ENCODE measurements around the gene SLFN11.
A peak's percentile ranks its signal among the peaks of the same experiment; 100 is the strongest.
"Not testable (repeated sequence)": the region's sequence is repeated elsewhere in the genome, so short reads cannot be mapped to it uniquely, and the experiment has no call there.

SLFN11 gene, protein sequence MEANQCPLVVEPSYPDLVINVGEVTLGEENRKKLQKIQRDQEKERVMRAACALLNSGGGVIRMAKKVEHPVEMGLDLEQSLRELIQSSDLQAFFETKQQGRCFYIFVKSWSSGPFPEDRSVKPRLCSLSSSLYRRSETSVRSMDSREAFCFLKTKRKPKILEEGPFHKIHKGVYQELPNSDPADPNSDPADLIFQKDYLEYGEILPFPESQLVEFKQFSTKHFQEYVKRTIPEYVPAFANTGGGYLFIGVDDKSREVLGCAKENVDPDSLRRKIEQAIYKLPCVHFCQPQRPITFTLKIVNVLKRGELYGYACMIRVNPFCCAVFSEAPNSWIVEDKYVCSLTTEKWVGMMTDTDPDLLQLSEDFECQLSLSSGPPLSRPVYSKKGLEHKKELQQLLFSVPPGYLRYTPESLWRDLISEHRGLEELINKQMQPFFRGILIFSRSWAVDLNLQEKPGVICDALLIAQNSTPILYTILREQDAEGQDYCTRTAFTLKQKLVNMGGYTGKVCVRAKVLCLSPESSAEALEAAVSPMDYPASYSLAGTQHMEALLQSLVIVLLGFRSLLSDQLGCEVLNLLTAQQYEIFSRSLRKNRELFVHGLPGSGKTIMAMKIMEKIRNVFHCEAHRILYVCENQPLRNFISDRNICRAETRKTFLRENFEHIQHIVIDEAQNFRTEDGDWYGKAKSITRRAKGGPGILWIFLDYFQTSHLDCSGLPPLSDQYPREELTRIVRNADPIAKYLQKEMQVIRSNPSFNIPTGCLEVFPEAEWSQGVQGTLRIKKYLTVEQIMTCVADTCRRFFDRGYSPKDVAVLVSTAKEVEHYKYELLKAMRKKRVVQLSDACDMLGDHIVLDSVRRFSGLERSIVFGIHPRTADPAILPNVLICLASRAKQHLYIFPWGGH

GRCh38 chr17:35373534-35373983 is at the start of gene SLFN11:
TSS of gene SLFN11 (minus strand) at chr17:35373621. CDS start at chr17:35363807, 9,814 bp downstream.
- peak within 1 kb of the TSS; percentile 63 for H3K4me3 ChIP-seq (ENCODE audit: low read depth, low read length)
- peak; percentile 86 for DNase-seq (ENCODE audit: low read depth)

DNA sequence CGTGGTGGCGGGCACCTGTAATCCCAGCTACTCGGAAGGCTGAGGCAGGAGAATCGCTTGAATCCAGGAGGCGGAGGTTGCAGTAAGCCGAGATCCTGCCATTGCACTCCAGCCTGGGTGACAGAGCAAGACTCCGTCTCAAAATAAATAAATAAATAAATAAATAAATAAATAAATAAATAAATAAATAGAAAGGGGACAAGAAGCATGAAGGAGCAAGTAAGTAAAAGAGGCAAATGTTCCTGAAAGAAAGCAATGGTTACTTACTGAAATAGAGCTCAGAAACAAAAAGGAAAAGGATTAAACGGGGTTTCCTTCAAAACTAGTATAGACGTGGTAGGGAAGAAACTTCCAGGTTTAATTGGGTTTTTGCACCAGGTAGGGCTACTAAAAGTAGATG is 47.6 kb upstream of the SLFN11 start:
- not testable (repeated sequence) for H3K4me3 ChIP-seq (ENCODE audit: low read depth, low read length); DNase-seq (ENCODE audit: low read depth)

GRCh38 chr17:35416659-35417058 is 43.2 kb upstream of the SLFN11 start:
- no peak for DNase-seq (ENCODE audit: low read depth)
- no peak overlapping the region for H3K4me3 ChIP-seq (ENCODE audit: low read depth, low read length)

DNA sequence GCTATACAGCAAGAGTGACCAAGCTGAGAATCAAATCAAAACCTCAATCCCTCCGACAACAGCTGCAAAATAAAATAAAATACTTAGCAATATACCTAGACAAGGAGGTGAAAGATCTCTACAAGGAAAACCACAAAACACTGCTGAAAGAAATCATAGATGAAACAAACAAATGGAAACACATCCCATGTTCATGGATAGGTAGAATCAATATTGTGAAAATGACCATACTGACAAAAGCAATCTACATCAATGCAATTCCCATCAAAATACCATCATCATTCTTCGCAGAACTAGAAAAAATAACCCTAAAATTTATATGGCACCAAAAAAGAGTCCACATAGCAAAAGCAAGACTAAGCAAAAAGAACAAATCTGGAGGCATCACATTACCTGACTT is 41.3 kb upstream of the SLFN11 start:
- not testable (repeated sequence) for H3K4me3 ChIP-seq (ENCODE audit: low read depth, low read length); DNase-seq (ENCODE audit: low read depth)

DNA sequence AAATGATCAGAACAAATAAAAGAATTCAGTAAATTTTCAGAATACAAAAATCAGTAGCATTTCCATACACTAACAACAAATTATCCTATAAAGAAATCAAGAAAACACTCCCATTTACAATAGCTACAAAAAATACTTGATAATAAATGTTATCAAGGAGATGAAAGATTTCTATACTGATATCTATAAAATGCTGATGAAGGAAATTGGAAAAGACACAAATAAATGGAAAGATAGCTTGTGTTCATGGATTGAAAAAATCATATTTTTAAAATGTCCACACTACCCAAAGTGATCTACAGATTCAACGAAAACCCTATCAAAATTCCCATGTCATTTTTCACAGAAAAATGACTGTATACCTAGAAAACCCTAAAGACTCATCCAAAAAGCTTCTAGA is 40.8 kb upstream of the SLFN11 start:
- DNase-seq (ENCODE audit: low read depth): no peak
- no peak overlapping the region for H3K4me3 ChIP-seq (ENCODE audit: low read depth, low read length)

GRCh38 chr17:35407531-35407930 is 34.1 kb upstream of the SLFN11 start:
- no peak overlapping the region for H3K4me3 ChIP-seq (ENCODE audit: low read depth, low read length)
- no peak for DNase-seq (ENCODE audit: low read depth)

DNA sequence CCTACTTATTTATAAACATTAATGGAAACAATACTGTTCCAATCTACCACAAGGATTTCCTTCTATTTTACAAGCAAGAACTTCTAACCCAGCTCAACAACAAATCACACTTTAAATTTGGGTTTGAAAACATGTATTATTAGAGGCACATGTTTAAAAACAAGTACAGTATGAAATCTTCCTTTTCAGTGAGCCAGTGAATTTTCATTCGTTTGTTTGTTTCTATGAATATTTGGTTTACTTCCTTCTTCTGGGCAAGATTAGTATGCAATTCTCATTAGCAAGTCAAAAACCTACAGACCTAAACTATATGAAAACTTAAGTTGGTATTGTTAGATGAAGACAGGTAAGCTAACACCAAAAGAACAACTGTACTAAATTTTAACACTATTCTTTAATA is 33.1 kb upstream of the SLFN11 start:
- DNase-seq (ENCODE audit: low read depth): no peak
- H3K4me3 ChIP-seq (ENCODE audit: low read depth, low read length): no peak overlapping the region

DNA sequence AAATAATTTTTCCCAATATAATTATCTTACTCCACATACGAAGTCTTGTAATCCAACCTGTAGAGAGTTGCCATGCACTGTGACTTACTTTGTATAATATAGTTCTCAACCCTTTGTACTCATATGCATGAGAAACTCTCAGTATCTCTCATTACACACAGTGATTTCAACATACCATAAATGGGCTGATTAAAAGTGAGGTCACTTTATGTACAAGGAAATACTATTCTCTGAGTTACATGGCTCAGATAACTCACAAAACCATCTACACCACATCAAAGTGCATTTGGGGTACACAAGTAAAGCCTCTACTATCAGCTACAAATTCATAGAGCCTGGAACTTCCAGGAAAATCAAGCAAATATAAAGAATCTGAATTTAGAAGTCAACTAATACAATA is 30.9 kb upstream of the SLFN11 start:
- DNase-seq (ENCODE audit: low read depth): peak; percentile 4
- no peak overlapping the region for H3K4me3 ChIP-seq (ENCODE audit: low read depth, low read length)

GRCh38 chr17:35393783-35394182 is 20.4 kb upstream of the SLFN11 start:
- DNase-seq (ENCODE audit: low read depth); H3K4me3 ChIP-seq (ENCODE audit: low read depth, low read length): not testable (repeated sequence)

DNA sequence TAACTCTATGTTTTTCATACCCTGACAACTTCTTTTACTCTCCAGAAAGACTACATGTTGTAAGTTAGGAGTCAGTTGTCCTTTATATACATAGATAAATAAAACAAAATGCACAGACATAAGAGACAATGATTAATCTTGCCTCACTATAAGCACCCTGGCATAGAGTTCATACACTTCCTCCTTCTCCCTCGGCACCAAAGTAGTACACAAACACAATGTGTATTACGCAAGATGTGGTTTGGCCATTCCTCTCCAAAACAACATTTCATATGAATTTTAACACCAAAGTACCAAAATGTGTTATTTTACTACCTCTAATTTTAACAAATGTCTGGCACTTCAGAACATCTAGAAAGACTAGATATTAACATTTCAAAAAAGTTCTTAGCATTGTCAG is 17.2 kb upstream of the SLFN11 start:
- no peak for DNase-seq (ENCODE audit: low read depth)
- no peak overlapping the region for H3K4me3 ChIP-seq (ENCODE audit: low read depth, low read length)

DNA sequence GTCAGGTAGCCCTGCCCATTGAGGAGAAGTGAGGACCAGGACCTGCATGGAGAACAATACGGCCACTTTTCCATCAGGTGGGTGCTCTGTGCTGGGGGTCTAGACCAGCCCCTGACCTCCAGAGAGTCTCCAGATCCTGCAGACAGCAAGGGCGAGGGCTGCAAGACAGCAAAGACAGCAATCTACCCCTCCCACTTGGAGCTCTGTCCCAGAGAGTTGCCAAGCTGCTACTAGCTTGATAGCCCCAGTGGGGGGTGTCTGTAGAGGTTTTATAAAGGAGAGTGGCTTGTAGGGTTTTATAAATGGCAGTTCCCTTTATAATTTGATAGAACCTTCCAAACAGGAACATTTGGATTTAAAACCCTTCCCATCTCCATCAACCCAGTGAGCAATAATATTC is 16.7 kb upstream of the SLFN11 start:
- no peak for DNase-seq (ENCODE audit: low read depth)
- H3K4me3 ChIP-seq (ENCODE audit: low read depth, low read length): no peak overlapping the region

DNA sequence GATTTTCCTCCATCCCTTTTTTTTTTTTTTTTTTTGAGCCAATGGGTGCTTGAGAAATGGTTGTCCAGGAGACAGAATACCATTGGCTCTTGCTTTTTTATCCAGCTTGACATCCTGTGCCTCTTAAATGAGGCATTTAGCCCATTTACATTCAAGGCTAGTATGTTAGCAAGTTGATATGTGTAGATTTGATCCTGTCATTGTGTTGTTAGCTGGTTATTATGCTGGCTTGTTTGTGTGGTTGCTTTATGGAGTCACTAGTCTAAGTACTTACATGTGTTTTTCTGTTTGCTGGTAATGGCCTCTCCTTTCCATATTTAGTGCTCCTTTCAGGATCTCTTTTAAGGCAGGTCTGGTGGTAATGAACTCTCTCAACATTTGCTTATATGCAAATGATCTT is 14.1 kb upstream of the SLFN11 start:
- no peak overlapping the region for H3K4me3 ChIP-seq (ENCODE audit: low read depth, low read length)
- no peak for DNase-seq (ENCODE audit: low read depth)

DNA sequence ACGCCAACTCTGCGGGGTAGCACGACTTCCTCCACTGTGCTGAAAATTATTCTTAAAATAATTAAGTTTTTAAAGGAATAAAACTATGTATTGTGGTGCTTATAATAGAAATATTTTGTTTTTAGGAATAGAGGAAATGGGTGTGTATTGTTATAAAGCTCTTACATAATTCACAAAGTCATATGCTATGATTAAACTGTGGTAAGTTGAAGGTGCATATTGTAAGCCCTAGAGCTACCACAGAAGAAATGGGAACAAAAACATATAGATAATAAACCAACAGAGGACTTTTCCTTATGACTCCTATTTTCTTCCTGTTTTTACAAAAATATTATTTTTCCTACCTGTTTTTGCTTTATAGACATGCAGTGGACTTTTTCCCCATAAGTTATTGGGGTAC is 4.3 kb upstream of the SLFN11 start:
- no peak for DNase-seq (ENCODE audit: low read depth)

DNA sequence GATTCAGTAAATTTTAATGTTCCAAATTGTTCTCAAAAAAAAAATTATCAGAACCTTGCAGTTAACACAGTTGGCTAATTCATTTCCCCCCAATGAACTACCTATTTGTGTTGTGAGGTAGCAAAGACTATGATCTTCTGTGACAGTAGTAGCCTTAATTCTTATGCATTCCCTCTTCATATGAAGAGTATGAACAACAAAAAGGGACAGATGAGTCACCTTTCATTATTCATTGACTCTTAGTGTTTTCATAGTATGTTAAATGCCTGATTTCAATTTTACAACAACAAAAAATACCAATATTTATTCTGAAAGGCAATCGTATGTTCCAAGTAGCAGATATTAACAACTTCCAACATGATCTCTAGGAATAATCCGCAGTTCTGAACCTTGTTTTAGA is 3.6 kb upstream of the SLFN11 start:
- DNase-seq (ENCODE audit: low read depth): no peak

More for the DNA sequence above, 4.3 kb upstream of the SLFN11 start:
- H3K4me3 ChIP-seq (ENCODE audit: low read depth, low read length): no peak overlapping the region

DNA sequence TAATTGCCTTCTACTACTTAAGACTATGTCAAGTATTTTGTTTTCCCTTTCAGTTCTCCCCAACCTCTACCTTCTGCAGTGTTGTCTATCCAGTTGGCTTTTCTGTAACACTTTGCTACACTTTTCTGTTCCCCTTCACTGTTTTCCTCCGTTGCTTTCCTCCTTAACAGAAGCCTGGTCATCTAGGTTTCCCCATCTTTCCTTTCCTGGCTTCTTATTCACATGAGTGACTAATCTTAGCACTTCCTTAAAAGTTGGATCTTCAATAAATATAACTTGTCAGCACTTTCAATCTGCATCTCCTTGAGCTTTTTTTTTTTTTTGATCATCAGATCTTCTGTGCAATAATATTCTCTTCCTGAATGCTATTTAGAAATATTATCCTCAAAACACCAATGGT is 2.8 kb upstream of the SLFN11 start:
- peak; percentile 43 for DNase-seq (ENCODE audit: low read depth)
- no peak overlapping the region for H3K4me3 ChIP-seq (ENCODE audit: low read depth, low read length)

More for the DNA sequence above, 3.6 kb upstream of the SLFN11 start:
- no peak overlapping the region for H3K4me3 ChIP-seq (ENCODE audit: low read depth, low read length)

DNA sequence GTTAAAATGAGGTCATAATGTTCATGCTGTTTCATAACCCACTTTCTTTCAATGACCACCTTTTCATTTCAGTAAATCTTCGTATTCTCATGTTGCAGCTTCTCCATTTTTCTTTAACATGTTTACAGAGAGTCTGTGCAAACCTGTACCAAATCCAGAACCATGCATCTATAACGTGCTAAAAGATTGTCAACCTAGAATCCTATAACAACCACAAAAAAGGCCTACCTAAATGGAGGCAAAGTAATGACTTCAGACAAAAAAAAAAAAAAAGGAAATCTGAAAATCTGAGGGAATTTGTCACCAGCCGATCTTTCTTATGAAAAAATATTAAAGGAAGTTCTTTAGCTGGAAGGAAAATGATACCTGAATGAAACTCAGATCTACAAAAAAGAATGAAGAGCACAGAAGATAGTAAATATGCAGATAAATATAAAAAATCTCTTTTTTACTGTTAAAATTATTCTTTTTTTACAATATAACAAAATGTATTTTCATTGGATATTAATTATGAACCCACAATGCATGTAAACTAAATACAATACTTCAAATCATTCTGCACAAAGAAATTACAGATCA is 1.4 kb upstream of the SLFN11 start:
- no peak for DNase-seq (ENCODE audit: low read depth)

GRCh38 chr17:35373984-35374765 is 754 bp upstream of the SLFN11 start:
- DNase-seq (ENCODE audit: low read depth): no peak
- peak overlapping the region; percentile 63 for H3K4me3 ChIP-seq (ENCODE audit: low read depth, low read length)

More for the DNA sequence above, 1.4 kb upstream of the SLFN11 start:
- peak overlapping the region; percentile 63 for H3K4me3 ChIP-seq (ENCODE audit: low read depth, low read length)

DNA sequence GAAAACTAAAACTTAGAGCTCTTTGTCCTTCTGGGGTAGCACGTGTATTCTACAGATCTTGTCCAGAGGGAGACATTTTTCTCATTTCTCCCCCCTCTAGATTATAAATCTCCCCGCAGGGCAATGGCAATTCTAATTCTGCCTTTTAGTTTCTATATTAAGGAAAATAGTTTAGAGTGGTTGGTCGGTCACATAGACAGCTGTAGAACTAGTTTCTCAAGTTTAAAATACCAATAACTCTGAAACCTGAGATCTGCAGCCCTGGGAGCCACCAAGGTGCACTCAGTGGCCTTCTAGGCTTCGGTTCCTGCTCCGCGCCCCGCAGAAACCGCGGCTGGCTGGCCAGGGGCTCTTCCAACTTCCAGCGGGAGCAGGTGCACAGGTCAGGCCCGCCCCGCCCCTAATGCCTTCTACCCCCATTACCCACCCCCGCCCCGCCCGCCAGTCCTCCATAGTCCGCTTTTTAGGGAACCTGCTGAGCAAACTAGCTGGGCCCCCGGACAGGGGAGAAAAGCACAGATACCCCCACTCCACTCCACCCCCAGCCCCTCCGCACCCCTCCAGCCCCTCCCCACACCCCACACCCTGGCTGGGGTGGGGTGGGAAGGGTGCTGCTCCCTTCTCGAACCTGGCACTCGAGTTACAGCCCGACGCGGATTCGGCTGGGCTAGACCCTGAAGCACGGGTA is 431 bp downstream of the SLFN11 start:
- no peak for DNase-seq (ENCODE audit: low read depth)

DNA sequence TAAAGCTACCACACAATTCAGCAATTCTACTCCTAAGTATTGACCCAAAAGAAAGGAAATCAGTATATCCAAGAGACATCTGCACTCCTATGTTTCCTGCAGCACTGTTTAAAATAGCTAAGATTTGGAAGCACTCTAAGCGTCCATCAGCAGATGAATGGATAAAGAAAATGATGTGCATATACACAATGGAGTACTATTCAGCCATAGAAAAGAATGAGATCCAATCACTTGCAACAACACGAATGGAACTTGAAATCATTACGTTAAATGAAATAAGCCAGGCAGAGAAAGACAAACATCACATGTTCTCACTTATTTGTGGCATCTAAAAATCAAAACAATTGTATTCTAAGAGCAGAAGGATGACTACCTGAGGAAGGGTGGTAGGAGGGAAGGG is 1.5 kb downstream of the SLFN11 start:
- no peak for DNase-seq (ENCODE audit: low read depth)
- peak overlapping the region; percentile 63 for H3K4me3 ChIP-seq (ENCODE audit: low read depth, low read length)

More for the DNA sequence above, 431 bp downstream of the SLFN11 start:
- peak overlapping the region; percentile 63 for H3K4me3 ChIP-seq (ENCODE audit: low read depth, low read length)
